ENCODE data around the gene IGLL1.
"Not testable (repeated sequence)": the region's sequence is repeated elsewhere in the genome, so short reads cannot be mapped to it uniquely, and the experiment has no call there.

- not testable (repeated sequence) for TF ChIP-seq CTCF (IDR thresholded peaks at IDR 0.05; ENCODE audit: poor library complexity, severe bottlenecking); RAD21 (conservative IDR thresholded peaks at IDR 0.05); POLR2AphosphoS5 (IDR thresholded peaks at IDR 0.05); REST (IDR thresholded peaks at IDR 0.05; ENCODE audit: borderline replicate concordance); MXI1 (conservative IDR thresholded peaks at IDR 0.05; ENCODE audit: poor library complexity, severe bottlenecking); TAF1 (IDR thresholded peaks at IDR 0.05; ENCODE audit: low read depth); EP300 (conservative IDR thresholded peaks at IDR 0.05; ENCODE audit: poor library complexity, severe bottlenecking); EZH2 (IDR thresholded peaks at IDR 0.05; ENCODE audit: borderline replicate concordance, insufficient read depth, low read length, poor library complexity, severe bottlenecking)
These were observed 7.0 kb downstream of the IGLL1 start for GRCh38 chr22:23573106-23573505.
